DOHH2 (cell line): ENCODE measurements around the gene TMEM273.

Source experiments
- H3F3A ChIP-seq: fragments of 200-600 bp; sonication (generic), shearing (Covaris generic); 2 replicates; pipeline ENCODE4 v1.6.0; 2016; ENCODE audit warnings: antibody characterized with exemption, mild to moderate bottlenecking; ENCODE audit not compliant: control insufficient read depth, insufficient read depth
- H3K27ac ChIP-seq: fragments of 200-600 bp; sonication (generic); 2 replicates; pipeline ENCODE4 v1.5.1; 2014; ENCODE audit warnings: low read depth, mild to moderate bottlenecking, low read length, moderate library complexity
- H3K27me3 ChIP-seq: fragments of 200-600 bp; sonication (generic); 2 replicates; pipeline ENCODE4 v1.6.1; 2014; ENCODE audit warnings: mild to moderate bottlenecking, low read length, mixed read lengths; ENCODE audit not compliant: control insufficient read depth
- H3K36me3 ChIP-seq: fragments of 200-600 bp; sonication (generic); 2 replicates; pipeline ENCODE4 v1.6.1; 2014; ENCODE audit warnings: mild to moderate bottlenecking, low read length, moderate library complexity, mixed read lengths; ENCODE audit not compliant: control insufficient read depth
- H3K4me1 ChIP-seq: fragments of 200-600 bp; sonication (generic); 2 replicates; pipeline ENCODE4 v1.6.1; 2014; ENCODE audit warnings: mild to moderate bottlenecking, low read length, mixed read lengths; ENCODE audit not compliant: control insufficient read depth
- H3K4me2 ChIP-seq: fragments of 200-600 bp; sonication (generic); 2 replicates; pipeline ENCODE4 v1.6.0; 2014; ENCODE audit warnings: mild to moderate bottlenecking, low read length, moderate library complexity
- H3K4me3 ChIP-seq: fragments of 200-600 bp; sonication (generic); 2 replicates; pipeline ENCODE4 v1.5.1; 2014; ENCODE audit warnings: mild to moderate bottlenecking, low read length, mixed read lengths
- H3K79me2 ChIP-seq: fragments of 200-600 bp; sonication (generic); 2 replicates; pipeline ENCODE4 v1.6.1; 2014; ENCODE audit warnings: mild to moderate bottlenecking, low read length, mixed read lengths; ENCODE audit not compliant: control insufficient read depth
- H3K9me2 ChIP-seq: fragments of 200-600 bp; sonication (generic); replicated peaks from 2 replicates; pipeline ENCODE4 v1.6.1; 2014; ENCODE audit warnings: mild to moderate bottlenecking, low read length, mixed read lengths; ENCODE audit not compliant: control insufficient read depth
- H3K9me3 ChIP-seq: fragments of 200-600 bp; sonication (generic); 2 replicates; pipeline ENCODE4 v1.6.1; 2014; ENCODE audit warnings: antibody characterized with exemption, low read length, mixed read lengths; ENCODE audit not compliant: control insufficient read depth, insufficient read depth
- H4K20me1 ChIP-seq: fragments of 200-600 bp; sonication (generic); 2 replicates; pipeline ENCODE4 v1.6.0; 2014; ENCODE audit warnings: low read depth, mild to moderate bottlenecking, antibody characterized with exemption, low read length, moderate library complexity; ENCODE audit not compliant: control insufficient read depth, insufficient read depth
- EZH2phosphoT487 ChIP-seq: fragments of 200-600 bp; sonication (generic); IDR thresholded peaks from 2 replicates; pipeline ENCODE4 v1.6.1; 2017; ENCODE audit warnings: borderline replicate concordance, mild to moderate bottlenecking, antibody characterized with exemption, low read length, moderate library complexity, mixed read lengths
- TF ChIP-seq, protein P1 (sequence below): fragments of 200-600 bp; sonication (generic); IDR thresholded peaks from one replicate; pipeline ENCODE4 v1.5.1; 2014; ENCODE audit warnings: antibody characterized with exemption, mild to moderate bottlenecking, low read depth, low read length; ENCODE audit not compliant: poor library complexity, severe bottlenecking

Gene TMEM273

DNA sequence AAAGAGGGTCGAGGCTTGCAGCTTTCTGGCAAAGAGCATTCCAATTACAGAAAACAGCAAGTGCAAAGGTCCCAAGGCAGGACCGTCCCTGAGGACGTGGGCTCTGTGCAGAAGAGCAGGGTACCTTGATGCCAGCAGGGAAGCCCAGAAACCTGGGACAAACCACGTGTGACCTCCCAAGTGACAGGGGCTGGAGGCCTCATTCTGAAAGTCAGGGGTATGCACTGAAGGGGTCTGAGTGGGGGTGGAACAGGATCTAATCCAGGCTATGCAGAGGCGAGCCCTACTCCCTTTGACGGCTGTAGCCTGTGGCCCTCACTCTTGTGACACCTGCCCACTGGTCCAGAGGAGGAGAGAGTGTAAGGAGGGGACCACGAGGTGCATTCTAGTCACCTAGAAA, 22.9 kb downstream of the TMEM273 start:
- Histone ChIP-seq H3K4me3 (no peak overlapping the region), H3K36me3 (no peaks in the 10 kb centered on the region), H3F3A (no peaks in the 10 kb centered on the region), H3K4me1 (peaks cover 4% of the 10 kb centered on the region), H3K9me3 (no peaks in the 10 kb centered on the region), H3K79me2 (no peaks in the 10 kb centered on the region), H3K9me2 (no peaks in the 10 kb centered on the region), H3K27ac (no peak overlapping the region), H3K27me3 (no peaks in the 10 kb centered on the region), H4K20me1 (no peaks in the 10 kb centered on the region), H3K4me2 (no peak overlapping the region)
- TF ChIP-seq, protein P1, sequence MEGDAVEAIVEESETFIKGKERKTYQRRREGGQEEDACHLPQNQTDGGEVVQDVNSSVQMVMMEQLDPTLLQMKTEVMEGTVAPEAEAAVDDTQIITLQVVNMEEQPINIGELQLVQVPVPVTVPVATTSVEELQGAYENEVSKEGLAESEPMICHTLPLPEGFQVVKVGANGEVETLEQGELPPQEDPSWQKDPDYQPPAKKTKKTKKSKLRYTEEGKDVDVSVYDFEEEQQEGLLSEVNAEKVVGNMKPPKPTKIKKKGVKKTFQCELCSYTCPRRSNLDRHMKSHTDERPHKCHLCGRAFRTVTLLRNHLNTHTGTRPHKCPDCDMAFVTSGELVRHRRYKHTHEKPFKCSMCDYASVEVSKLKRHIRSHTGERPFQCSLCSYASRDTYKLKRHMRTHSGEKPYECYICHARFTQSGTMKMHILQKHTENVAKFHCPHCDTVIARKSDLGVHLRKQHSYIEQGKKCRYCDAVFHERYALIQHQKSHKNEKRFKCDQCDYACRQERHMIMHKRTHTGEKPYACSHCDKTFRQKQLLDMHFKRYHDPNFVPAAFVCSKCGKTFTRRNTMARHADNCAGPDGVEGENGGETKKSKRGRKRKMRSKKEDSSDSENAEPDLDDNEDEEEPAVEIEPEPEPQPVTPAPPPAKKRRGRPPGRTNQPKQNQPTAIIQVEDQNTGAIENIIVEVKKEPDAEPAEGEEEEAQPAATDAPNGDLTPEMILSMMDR, result no peak
- TF ChIP-seq EZH2phosphoT487, result no peak

DNA sequence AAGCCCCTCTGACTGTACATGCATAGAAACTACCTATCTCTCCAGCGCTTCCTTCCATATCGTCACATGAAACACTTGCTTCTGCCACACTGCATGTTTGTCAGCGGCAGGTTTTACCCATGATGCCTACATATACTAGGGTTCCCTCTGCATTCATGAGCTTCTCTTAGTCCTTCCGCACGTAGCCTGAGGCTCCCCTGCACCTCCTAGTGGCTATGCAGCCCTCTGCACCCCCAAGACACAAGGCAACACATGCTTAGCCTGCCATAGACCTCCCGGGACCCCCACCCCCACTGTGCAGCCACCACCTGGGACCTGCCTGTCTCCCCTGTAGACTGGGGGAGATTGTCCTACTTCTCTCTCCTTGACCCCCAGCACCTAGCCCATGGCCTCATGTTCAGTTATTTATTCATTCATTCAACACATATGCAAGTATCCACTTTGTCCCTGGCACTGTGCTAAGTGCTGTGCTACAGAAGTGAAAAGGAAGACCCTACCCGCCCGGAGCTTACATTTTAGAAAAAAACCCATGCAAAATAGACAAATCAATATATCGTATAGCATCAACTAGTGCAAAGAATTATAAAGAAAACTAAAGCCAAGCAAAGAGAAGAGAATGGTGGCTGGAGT, 23.5 kb downstream of the TMEM273 start:
- no peak for TF ChIP-seq EZH2phosphoT487
- TF ChIP-seq, protein P1, result peak; percentile 90
- Histone ChIP-seq H3K9me3 (no peaks in the 10 kb centered on the region), H3K4me3 (no peak overlapping the region), H3K9me2 (no peaks in the 10 kb centered on the region), H3K4me1 (peaks cover 4% of the 10 kb centered on the region), H3K79me2 (no peaks in the 10 kb centered on the region), H3K27me3 (no peaks in the 10 kb centered on the region), H3K4me2 (peak overlapping the region; percentile 31; the same call in 1 of the 2 replicates), H3K27ac (no peak overlapping the region), H4K20me1 (no peaks in the 10 kb centered on the region), H3F3A (no peaks in the 10 kb centered on the region), H3K36me3 (no peaks in the 10 kb centered on the region)

DNA sequence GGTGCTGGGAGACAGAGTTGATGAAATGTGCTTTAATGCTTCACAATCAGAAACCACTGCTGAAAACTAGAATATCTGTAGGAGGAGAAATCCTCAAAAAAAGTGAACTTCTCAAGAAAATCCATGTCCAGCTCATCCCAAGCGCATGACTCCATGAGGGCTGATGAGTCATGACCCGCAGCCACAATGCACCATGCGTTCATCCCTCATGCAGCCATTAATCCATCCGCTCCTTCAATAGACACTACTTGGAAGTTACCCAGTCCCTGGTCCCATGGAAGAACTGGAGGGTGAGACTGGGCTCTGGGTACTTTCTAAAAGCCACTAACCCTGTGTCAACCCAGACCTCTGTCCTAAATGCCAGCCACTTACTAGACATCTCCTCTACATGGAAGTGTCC, 24.4 kb downstream of the TMEM273 start:
- Histone ChIP-seq H3K9me3 (no peaks in the 10 kb centered on the region), H3K27ac (no peak overlapping the region), H3K4me2 (no peak overlapping the region), H3K79me2 (no peaks in the 10 kb centered on the region), H3K9me2 (no peaks in the 10 kb centered on the region), H3K27me3 (no peaks in the 10 kb centered on the region), H4K20me1 (no peaks in the 10 kb centered on the region), H3K4me1 (peaks cover 4% of the 10 kb centered on the region), H3F3A (no peaks in the 10 kb centered on the region), H3K36me3 (no peaks in the 10 kb centered on the region), H3K4me3 (no peak overlapping the region)
- TF ChIP-seq, protein P1, result no peak
- no peak for TF ChIP-seq EZH2phosphoT487
